ENCODE data around the gene DDHD1.
"Not testable (repeated sequence)": the region's sequence is repeated elsewhere in the genome, so short reads cannot be mapped to it uniquely, and the experiment has no call there.

DDHD1 gene

DNA sequence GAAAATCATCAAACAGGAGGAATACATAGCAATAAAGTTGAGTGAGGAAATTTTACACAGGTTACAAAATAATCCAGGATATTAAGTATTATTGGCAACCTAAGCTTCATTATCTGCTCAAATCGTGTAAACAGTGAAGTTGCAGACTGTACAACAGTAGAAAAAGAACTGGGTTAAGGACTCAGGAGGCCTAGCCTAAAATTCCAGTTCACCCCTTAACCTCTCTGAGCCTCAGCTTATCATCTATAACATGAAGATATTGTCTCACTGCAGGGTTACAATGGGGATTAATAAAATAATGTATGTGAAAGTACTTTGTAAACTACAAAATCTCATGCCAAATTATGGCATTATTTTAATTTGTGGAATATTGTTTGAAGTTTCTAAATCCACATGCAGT is 26.0 kb downstream of the DDHD1 start:
- no peak overlapping the region; the same call in 1 of the 2 replicates for H3K4me3 ChIP-seq (ENCODE audit: low read depth, low read length)
- DNase-seq (ENCODE audit: low read depth) = no peak
- TF ChIP-seq, protein P1, sequence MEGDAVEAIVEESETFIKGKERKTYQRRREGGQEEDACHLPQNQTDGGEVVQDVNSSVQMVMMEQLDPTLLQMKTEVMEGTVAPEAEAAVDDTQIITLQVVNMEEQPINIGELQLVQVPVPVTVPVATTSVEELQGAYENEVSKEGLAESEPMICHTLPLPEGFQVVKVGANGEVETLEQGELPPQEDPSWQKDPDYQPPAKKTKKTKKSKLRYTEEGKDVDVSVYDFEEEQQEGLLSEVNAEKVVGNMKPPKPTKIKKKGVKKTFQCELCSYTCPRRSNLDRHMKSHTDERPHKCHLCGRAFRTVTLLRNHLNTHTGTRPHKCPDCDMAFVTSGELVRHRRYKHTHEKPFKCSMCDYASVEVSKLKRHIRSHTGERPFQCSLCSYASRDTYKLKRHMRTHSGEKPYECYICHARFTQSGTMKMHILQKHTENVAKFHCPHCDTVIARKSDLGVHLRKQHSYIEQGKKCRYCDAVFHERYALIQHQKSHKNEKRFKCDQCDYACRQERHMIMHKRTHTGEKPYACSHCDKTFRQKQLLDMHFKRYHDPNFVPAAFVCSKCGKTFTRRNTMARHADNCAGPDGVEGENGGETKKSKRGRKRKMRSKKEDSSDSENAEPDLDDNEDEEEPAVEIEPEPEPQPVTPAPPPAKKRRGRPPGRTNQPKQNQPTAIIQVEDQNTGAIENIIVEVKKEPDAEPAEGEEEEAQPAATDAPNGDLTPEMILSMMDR (IDR thresholded peaks at IDR 0.05; ENCODE audit: low read depth, low read length, missing control alignments) = no peak

DNA sequence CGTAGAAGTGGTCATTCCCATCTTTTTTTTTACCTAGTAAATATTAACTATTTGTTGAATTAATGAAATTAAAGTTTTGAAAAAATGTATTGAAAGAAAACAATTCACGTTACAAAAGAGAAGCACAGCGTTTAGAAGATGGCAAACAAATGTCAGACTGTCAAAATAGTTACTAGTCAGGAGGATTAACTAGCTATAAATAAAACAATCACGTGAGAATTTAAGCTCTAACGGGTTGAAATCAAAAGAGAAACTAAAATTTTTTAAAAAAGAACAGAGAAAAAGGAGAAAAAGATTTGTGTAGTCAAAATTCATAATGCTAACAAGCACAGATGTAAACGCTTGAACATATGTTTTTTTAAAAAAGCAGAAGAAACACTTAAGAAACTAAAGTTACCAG is 26.4 kb downstream of the DDHD1 start:
- DNase-seq (ENCODE audit: low read depth) = no peak
- TF ChIP-seq, protein P1 (IDR thresholded peaks at IDR 0.05; ENCODE audit: low read depth, low read length, missing control alignments) = no peak
- H3K4me3 ChIP-seq (ENCODE audit: low read depth, low read length) = peak overlapping the region; percentile 9; the same call in 1 of the 2 replicates

DNA sequence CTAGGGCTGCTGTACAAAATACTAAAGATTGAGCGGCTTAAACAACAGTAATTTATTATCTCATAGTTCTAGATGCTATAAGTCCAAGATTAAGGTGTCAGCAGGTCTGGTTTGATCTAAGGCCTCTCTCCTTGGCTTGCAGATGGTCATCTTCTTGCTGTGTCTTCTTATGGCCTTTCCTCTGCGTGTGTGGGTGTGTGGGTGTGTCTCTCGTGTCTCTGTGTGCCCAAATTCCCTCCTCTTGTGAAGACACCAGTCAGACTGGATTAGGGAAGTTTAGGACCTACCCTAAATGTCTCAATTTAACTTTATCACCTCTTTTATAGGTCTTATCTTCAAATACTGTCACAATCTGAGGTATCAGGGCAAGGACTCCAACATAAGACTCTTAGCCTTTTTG is 28.3 kb downstream of the DDHD1 start:
- TF ChIP-seq, protein P1 (IDR thresholded peaks at IDR 0.05; ENCODE audit: low read depth, low read length, missing control alignments) = no peak
- no peak overlapping the region for H3K4me3 ChIP-seq (ENCODE audit: low read depth, low read length)
- no peak for DNase-seq (ENCODE audit: low read depth)

DNA sequence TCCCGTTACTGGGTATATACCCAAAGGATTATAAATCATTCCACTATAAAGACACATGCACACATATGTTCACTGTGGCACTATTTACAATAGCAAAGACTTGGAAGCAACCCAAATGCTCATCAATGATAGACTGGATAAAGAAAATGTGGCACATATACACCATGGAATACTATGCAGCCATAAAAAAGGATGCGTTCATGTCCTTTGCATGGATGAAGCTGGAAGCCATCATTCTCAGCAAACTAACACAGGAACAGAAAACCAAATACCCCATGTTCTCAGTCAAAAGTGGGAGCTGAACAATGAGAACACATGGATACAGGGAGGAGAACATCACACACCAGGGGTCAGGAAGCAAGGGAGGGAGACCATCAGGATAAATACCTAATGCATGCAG is 31.7 kb downstream of the DDHD1 start:
- not testable (repeated sequence) for DNase-seq (ENCODE audit: low read depth); H3K4me3 ChIP-seq (ENCODE audit: low read depth, low read length)

DNA sequence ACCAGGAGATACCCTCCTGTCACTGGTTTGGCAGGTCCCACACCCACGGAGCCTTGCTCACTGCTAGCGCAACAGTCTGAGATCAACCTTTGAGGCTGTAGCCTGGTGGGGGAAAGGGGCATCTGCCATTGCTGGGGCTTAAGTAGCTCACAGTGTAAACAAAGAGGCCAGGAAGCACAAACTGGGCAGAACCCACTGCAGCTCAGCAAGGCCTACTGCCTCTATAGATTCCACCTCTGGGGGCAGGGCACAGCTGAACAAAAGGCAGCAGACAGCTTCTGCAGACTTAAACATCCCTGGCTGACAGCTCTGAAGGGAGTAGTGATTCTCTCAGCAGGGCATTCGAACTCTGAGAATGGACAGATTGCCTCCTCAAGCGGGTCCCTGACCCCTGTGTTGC is 35.6 kb downstream of the DDHD1 start:
- not testable (repeated sequence) for H3K4me3 ChIP-seq (ENCODE audit: low read depth, low read length); DNase-seq (ENCODE audit: low read depth)

DNA sequence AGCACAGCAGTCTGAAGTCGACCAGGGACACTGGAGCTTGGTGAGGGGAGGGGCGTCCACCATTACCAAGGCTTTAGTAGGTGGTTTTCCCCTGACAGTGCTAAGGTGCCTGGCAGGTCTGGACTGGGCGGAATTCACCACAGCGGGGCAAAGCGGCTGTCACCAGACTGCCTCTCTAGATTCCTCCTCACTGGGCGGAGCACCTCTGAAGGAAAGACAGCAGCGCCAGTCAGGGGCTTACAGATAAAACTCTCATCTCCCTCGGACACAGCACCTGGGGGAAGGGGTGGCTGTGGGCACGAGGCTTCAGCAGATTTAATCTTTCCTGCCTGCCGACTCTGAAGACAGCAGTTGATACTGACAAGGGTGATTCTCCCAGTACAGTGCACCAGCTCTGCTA is 39.1 kb downstream of the DDHD1 start:
- no peak for DNase-seq (ENCODE audit: low read depth)
- TF ChIP-seq, protein P1 (IDR thresholded peaks at IDR 0.05; ENCODE audit: low read depth, low read length, missing control alignments) = no peak
- H3K4me3 ChIP-seq (ENCODE audit: low read depth, low read length) = no peak overlapping the region

DNA sequence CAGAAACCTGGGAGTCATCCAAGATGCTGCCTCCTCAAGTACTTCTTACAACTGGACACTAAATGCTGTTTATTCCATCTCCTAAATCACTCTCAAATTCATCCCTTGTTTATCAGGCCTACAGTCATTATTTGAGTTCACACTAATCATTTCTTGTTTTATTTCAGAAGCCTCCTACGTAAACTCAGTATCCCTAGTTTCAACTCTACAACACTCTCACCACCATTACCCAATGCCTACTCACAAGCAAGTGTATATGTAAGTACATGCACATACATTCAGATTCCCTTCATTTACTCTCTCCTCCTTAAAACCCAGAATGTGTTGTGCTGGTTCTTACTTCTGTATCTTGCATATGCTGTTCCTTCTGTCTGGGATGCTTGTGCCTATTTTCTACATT is 43.0 kb downstream of the DDHD1 start:
- DNase-seq (ENCODE audit: low read depth) = no peak
- TF ChIP-seq, protein P1 (IDR thresholded peaks at IDR 0.05; ENCODE audit: low read depth, low read length, missing control alignments) = no peak
- H3K4me3 ChIP-seq (ENCODE audit: low read depth, low read length) = no peak overlapping the region; the same call in 1 of the 2 replicates

DNA sequence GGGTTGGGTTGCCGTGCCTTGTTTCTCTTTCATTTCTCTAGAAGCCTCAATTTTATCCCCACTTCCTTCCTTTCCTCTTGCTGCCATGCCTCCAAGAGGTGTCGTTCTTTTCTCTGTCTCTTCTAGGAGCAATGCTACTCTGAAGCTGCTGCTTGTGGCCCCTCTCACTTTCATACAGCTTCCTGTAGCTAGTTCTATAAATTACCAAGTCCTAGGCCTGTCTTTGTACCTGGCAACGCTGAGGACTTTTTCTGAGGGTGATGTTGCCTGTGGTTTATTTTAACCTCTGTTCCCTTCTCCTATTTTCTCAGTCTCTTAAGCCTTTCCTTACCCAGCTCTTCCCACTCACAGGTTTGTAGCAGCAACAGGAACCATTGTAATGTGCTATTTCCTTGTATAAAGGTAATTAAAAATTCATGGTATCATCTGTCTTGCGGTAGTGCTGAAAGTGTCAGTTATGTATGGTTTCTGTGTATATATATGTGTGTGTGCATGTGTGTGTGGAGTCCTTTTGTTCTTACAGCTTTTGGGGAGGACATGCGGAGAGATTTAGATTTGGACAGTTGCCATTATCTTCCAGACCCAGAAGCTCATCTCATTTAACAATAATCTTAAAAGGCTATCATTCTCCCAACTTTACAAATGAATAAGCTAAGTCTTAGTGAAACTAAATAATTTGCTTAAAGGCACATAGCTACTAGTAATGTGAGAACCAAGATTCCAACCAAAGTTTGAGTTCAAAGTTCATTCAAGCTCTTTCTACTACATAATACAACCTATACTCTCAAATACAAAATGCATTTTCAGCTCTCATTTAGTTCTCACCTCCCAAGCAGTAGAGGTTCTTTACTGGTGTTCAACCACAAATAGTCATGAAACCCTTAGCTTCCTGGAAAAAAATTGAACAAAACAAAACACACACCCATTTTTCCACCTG is 43.8 kb downstream of the DDHD1 start:
- TF ChIP-seq, protein P1 (IDR thresholded peaks at IDR 0.05; ENCODE audit: low read depth, low read length, missing control alignments) = no peak
- H3K4me3 ChIP-seq (ENCODE audit: low read depth, low read length) = peak overlapping the region; percentile 52
- peak; percentile 82 for DNase-seq (ENCODE audit: low read depth)

All from GM12864 (cell line).